HG02870 (cell line): Measurements from ENCODE around the gene CAMTA2.
"Not testable (repeated sequence)": the region's sequence is repeated elsewhere in the genome, so short reads cannot be mapped to it uniquely, and the experiment has no call there.

Experiments
- ATAC-seq: cut with Tn5 transposase; IDR thresholded peaks from one replicate; pipeline ENCODE4 v1.9.1; 2021; ENCODE audit warnings: mild to moderate bottlenecking, moderate library complexity; ENCODE audit not compliant: unreplicated experiment

Gene CAMTA2

GRCh38 chr17:4933646-4934045, 53.8 kb downstream of the CAMTA2 start:
- ATAC-seq, result no peak

GRCh38 chr17:4932756-4933155, 54.7 kb downstream of the CAMTA2 start:
- no peak for ATAC-seq

DNA sequence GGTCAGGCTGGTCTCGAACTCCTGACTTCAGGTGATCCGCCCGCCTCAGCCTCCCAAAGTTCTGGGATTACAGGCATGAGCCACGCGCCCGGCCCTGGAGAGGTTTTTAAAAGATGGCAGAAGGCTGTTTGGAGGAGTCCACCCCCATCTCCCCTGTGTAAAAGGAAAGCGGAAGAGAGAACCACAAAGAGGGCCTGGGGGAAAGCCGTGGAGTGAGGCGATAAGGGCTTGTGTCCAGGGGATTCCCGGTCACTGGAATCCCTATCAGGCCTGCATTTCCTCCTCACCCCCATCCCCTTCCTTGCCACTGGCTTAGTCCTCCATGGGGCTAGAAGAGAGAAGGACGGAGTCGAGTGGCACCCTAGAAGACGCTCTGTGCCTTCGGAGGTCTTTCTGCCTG, 55.5 kb downstream of the CAMTA2 start, which contains the start of gene GP1BA:
Gene GP1BA, plus strand, starts transcription at position 315 of the 400 bp plus-strand sequence. CDS start 328 bp downstream, outside the sequence.
- no peak for ATAC-seq

- no peak for ATAC-seq
These were observed 58.6 kb downstream of the CAMTA2 start for GRCh38 chr17:4928881-4929280.

- ATAC-seq, result not testable (repeated sequence)
These were observed 60.7 kb downstream of the CAMTA2 start for GRCh38 chr17:4926577-4927335.

GRCh38 chr17:4921320-4921719, 66.2 kb downstream of the CAMTA2 start:
- ATAC-seq, result no peak

DNA sequence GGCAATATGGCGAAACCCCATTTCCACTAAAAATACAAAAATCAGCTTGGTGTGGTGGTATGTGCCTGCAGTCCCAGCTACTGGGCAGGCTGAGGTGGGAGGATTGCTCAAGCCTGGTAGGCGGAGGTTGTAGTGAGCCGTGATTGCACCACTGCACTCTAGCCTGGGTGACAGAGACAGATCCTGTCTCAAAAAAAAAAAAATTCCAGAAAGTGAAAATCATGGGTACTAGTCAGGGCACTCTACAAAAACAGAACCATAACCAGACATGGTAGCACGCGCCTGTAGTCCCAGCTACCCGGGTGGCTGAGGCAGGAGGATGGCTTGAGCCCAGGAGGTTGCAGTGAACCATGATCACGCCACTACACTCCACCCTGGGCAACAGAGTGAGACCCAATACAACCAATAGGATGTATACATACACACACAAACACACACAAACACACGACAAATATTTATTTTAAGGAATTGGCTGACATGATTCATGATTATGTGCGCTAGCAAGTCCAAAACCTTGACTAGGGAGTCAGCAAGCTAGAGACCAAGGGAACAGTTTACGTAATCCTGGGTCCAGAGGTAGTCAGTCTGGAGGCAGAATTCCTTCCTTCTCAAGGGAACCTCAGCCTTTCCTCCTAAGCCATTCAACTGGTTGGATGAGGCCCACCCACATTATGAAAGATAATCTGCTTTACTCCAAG, 67.0 kb downstream of the CAMTA2 start:
- ATAC-seq, result no peak

DNA sequence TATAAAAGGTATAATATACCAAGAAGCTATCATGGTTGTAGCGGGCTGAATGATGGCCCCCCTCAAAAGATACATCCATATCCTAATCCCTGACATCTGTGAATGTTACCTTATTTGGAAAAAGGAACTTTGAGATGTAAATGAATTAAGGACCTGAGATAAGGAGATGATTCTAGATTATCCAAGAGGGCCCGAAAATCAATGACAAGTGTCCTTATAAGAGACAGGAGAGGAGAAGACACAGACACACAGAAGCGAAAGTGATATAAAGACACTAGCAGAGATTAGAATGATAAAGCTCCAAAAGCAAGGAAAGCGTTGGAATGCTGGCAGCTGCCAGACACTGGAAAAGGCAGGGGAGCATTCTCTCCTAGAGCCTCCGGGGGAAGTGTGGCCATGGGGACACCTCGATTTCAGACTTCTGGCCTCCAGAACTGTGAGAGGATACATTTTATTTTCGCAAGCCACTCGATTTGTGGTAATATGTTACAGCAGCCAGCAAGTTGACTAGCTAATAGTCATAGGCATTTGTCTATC, 67.9 kb downstream of the CAMTA2 start:
- no peak for ATAC-seq
